GM12801 (cell line): Measurements from ENCODE around the gene ZFP64.

Experiments used
- CTCF ChIP-seq: IDR thresholded peaks from one replicate; pipeline ENCODE4 v1.5.1; 2011; ENCODE audit warnings: control low read depth; ENCODE audit not compliant: insufficient read length; ENCODE audit errors: extremely low read depth

The ZFP64 gene

GRCh38 chr20:52179331-52180179, 12.0 kb downstream of the ZFP64 start:
- TF ChIP-seq CTCF = no peak

DNA sequence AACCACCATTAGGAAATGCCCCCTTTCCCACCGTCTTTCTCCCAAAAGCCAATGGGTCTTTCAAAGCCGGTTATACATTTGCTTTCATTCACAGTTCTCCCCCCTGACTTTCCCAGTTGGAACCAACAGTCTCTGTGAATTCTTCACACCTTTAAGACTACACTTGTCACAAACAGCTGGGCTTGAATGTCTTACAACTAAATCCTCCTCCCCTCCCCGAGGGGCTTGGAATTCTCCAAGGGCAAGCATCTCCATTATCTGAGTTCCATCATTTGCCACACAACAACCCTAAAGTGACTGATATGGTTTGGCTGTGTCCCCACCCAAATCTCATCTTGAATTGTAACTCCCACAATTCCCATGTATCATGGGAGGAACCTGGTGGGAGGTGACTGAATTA, 12.9 kb downstream of the ZFP64 start:
- no peak for TF ChIP-seq CTCF

DNA sequence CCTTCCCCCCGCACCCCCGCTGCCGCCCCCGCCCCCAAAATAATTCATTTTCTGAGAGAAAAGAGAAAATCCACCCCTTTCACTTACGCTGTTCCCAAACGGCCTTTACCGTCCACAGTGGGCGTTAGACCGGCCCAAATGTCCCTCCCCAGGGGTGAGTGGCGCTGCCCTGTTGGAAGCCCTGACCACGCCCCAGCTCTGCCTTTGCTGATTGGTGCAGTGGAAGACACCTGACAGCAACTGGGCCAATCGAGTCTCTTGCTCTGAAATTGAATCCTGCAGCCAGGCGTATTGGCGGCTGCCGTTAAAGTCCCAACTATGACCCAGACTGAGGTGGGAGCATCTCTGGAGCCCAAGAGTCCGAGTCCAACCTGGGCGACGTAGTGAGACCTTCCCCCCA, 15.7 kb downstream of the ZFP64 start:
- no peak for TF ChIP-seq CTCF

- TF ChIP-seq CTCF = no peak
Observed at GRCh38 chr20:52172392-52173047, 19.1 kb downstream of the ZFP64 start.

- TF ChIP-seq CTCF = no peak
Observed at GRCh38 chr20:52171025-52171424, 20.6 kb downstream of the ZFP64 start.

DNA sequence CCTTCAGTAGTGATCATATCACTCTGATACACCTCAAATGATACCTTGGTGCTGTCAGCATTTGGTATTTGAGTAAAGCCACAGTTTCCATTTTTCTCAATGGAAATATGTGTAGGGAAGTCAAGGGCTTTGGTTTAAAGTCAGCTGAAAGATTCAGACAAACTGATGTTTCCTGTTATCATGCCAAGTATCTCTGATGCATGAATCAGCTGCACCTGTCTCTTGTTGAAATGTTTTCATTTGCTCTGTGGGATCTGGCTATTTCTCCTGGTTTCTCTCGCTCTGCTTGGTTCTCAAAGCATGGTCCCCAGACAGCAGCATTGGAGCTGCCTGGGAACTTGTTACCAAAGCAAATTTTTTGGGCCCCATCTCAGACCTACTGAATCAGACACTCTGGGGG, 23.5 kb downstream of the ZFP64 start:
- no peak for TF ChIP-seq CTCF

GRCh38 chr20:52167232-52167840, 24.2 kb downstream of the ZFP64 start:
- TF ChIP-seq CTCF = no peak
